Heart right ventricle (tissue), 16 donors: Measurements from ENCODE around the gene SLC22A17. TPM values are rescaled to one million over a fixed set of nuclear protein-coding genes. Genes with fewer than 3 reads are reported as not detected.
A peak's percentile ranks its signal among the peaks of the same experiment; 100 is the strongest.

Source experiments
- ATAC-seq, 8 donors: fragments of 200-7000 bp; cut with Tn5 transposase; one replicate each; pipeline ENCODE4 v1.9.1; 2020; ENCODE audit warnings: mild to moderate bottlenecking in 8 of 8, moderate library complexity in 8 of 8, moderate number of reproducible peaks in 1 of 8
- DNase-seq, 2 donors: peaks; one replicate each; pipeline ENCODE4 v3.0.0-alpha.2; 2020
- H3K27ac ChIP-seq, 10 donors: fragments of 200-600 bp; sonication (generic) in 2 of 10; one replicate each; pipeline versions ENCODE4 v1.5.0 to v1.8.0; 2020 to 2022; ENCODE audit warnings: mild to moderate bottlenecking in 3 of 10
- H3K27me3 ChIP-seq, 7 donors: fragments of 200-600 bp; one replicate each; pipeline ENCODE4 v1.8.0; 2021 to 2022; ENCODE audit warnings: mild to moderate bottlenecking in 2 of 7
- H3K36me3 ChIP-seq, 9 donors: fragments of 200-600 bp; sonication (generic) in 1 of 9; one replicate each; pipeline versions ENCODE4 v1.5.0 to v1.8.0; 2020 to 2022; ENCODE audit warnings: mild to moderate bottlenecking in 2 of 9
- H3K4me1 ChIP-seq, 9 donors: fragments of 200-600 bp; sonication (generic) in 1 of 9; one replicate each; pipeline versions ENCODE4 v1.5.0 to v1.8.0; 2020 to 2022; ENCODE audit warnings: mild to moderate bottlenecking in 4 of 9
- H3K4me3 ChIP-seq, 10 donors: fragments of 200-600 bp; sonication (generic) in 2 of 10; one replicate each; pipeline versions ENCODE4 v1.5.0 to v1.8.0; 2020 to 2022; ENCODE audit warnings: mild to moderate bottlenecking in 7 of 10, moderate library complexity in 2 of 10
- H3K9me3 ChIP-seq, 11 donors: fragments of 200-600 bp in 10 of 11; sonication (generic) in 2 of 11; one replicate each; pipeline versions ENCODE4 v1.5.0 to v1.8.0; 2013 to 2022; ENCODE audit warnings: mild to moderate bottlenecking in 2 of 11, control low read depth in 1 of 11, moderate library complexity in 1 of 11
- WGBS, 2 donors: extraction: QIAGEN DNeasy Blood & Tissue Kit; methylation state at CpG; one replicate each; pipeline ENCODE4 v1.1.7; 2013; ENCODE audit warnings: inconsistent platforms in 1 of 2; 5-methylcytosine and 5-hydroxymethylcytosine counted together
- intact Hi-C, 10 donors: fragments of 100-400 bp; cut with DNase I; formaldehyde crosslinking; loops; one replicate each; pipeline versions ENCODE4 v1.11.1 to v1.14.2; 2022
- polyA plus RNA-seq, 2 donors: library from polyadenylated mRNA; stranded (reverse); fragments of 200-250 nt; gene quantifications; one replicate each; pipeline ENCODE4 v1.2.3, GENCODE V29; 2013
- total RNA-seq, 10 donors: library from RNA; stranded (reverse); fragmentation: NEBNext Ultra II Directional in 3 of 10; extraction: Animal tissue kit (Norgen Biotek cat#: 25700) in 3 of 10; gene quantifications; one replicate each; pipeline versions ENCODE4 v1.2.1 to v1.2.4, GENCODE V29; 2021 to 2023
- TF ChIP-seq, protein P1 (sequence below), 9 donors: fragments of 200-600 bp; sonication (generic) in 2 of 9; IDR thresholded peaks; one replicate each; pipeline versions ENCODE4 v1.5.0 to v1.8.0; 2021 to 2022; ENCODE audit warnings: antibody characterized with exemption in 9 of 9, mild to moderate bottlenecking in 5 of 9, moderate library complexity in 1 of 9
- donor health status: Arrhythmogenic right ventricular cardiomyopathy.
- donor health status: ischemic (EF 13 %, LVEDD 7.1; RV severe dilation, severe dysfunction).
- donor health status: healthy with polysubstance abuse.
- donor health status: DM: no; HTN: yes; CAD: no.
- donor health status: DM: no; HTN: no; CAD: no.
- donor health status: ischemic (EF 25% LVEDD 6.9; RV normal size, moderate dysfunction).
- donor health status: ischemic (EF 25% LVEDD 5.7; RV mildly dilated, moderate dysfunction).
- donor health status: healthy.
- donor health status: DM: yes; HTN: yes; CAD: no.
- donor health status: Ischemic cardiomyopathy.
- donor health status: ischemic (EF 35%, LVEDD 5.7; RV mildly dilated, moderate dysfunction).
- donor health status: nonischemic (EF 11% LVEDD 7.7; RV severe dilation, severe dysfunction).
- donor health status: DM: yes; HTN: yes; CAD: no.
- donor health status: PGD.
- donor health status: ischemic (EF 29% LVEDD 5.4; RV normal size, mild dysfunction).
- donor health status: nonischemic (EF 23%, LVEDD 6.1; RV moderate dilation, normal function).

Gene SLC22A17
- total and polyA plus RNA-seq, 12 donors: 4.8 to 18.9 (median 9.8) TPM

DNA sequence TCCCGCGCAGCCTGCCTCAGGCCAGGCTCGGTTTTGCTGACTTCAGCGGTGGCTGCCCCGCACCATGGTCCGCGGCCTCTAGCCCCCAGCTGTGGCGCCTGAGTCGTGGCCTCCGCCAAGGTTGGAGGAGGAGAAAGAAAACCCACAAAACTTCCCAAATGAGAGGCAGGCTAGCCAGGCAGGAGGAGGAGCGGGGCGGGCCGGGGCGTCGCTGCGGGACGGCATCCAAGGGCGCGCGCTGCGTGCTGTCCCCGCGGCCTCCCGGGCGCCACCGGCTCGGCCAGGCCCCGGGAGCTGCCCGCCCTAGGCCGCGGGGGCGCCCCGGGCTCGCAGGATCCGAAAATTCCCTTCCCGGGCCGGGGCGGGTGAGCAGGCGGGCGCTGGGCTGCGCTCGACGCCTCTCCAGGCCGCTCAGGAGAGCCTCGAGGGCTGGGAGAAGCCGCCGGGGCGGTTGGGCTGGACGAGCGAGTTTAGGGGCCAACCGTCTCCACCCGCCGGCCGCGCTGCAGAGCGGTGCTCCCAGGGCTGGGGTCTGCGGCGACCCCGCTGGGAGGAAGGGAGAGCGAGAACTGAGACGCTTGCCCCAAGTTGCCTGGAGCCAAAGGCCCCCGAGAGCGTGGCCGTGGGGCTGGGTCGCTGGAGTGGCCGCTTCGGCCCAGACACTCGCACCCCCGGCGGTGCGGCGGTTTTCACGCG is 12.5 kb upstream of the SLC22A17 start, which contains the start of gene EFS:
EFS (minus strand) TSS at position 137 of the 696 bp plus-strand sequence. CDS start 147 bp downstream, outside the sequence.
- H3K27ac ChIP-seq: peak within 1 kb of the TSS; percentile 50 to 90 (median 86)
- ATAC-seq: peak; percentile 30 to 78 (median 46)
- H3K36me3 ChIP-seq: peaks cover 0 to 2% (median 0%) of the 10 kb centered on the region in 9 donors
- H3K4me3 ChIP-seq: peak within 1 kb of the TSS; percentile 26 to 63 (median 58)
- H3K9me3 ChIP-seq: no peaks in the 10 kb centered on the region
- TF ChIP-seq, protein P1, sequence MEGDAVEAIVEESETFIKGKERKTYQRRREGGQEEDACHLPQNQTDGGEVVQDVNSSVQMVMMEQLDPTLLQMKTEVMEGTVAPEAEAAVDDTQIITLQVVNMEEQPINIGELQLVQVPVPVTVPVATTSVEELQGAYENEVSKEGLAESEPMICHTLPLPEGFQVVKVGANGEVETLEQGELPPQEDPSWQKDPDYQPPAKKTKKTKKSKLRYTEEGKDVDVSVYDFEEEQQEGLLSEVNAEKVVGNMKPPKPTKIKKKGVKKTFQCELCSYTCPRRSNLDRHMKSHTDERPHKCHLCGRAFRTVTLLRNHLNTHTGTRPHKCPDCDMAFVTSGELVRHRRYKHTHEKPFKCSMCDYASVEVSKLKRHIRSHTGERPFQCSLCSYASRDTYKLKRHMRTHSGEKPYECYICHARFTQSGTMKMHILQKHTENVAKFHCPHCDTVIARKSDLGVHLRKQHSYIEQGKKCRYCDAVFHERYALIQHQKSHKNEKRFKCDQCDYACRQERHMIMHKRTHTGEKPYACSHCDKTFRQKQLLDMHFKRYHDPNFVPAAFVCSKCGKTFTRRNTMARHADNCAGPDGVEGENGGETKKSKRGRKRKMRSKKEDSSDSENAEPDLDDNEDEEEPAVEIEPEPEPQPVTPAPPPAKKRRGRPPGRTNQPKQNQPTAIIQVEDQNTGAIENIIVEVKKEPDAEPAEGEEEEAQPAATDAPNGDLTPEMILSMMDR (IDR thresholded peaks at IDR 0.05): no peak
- peaks cover 0 to 45% (median 18%) of the 10 kb centered on the region in 7 donors for H3K27me3 ChIP-seq
- intact Hi-C loops: loop anchor here in 2 of 10 donors (5.0 kb wide), 2 partner anchors 38 to 103 kb away; no protein-coding TSS in a partner anchor
- peak; percentile 47 to 65 for DNase-seq
- H3K4me1 ChIP-seq: peaks cover 0 to 22% (median 5%) of the 10 kb centered on the region in 9 donors
- 9 to 12% methylated on average over 73 to 74 of the region's 74 CpGs for WGBS, 2 donors

DNA sequence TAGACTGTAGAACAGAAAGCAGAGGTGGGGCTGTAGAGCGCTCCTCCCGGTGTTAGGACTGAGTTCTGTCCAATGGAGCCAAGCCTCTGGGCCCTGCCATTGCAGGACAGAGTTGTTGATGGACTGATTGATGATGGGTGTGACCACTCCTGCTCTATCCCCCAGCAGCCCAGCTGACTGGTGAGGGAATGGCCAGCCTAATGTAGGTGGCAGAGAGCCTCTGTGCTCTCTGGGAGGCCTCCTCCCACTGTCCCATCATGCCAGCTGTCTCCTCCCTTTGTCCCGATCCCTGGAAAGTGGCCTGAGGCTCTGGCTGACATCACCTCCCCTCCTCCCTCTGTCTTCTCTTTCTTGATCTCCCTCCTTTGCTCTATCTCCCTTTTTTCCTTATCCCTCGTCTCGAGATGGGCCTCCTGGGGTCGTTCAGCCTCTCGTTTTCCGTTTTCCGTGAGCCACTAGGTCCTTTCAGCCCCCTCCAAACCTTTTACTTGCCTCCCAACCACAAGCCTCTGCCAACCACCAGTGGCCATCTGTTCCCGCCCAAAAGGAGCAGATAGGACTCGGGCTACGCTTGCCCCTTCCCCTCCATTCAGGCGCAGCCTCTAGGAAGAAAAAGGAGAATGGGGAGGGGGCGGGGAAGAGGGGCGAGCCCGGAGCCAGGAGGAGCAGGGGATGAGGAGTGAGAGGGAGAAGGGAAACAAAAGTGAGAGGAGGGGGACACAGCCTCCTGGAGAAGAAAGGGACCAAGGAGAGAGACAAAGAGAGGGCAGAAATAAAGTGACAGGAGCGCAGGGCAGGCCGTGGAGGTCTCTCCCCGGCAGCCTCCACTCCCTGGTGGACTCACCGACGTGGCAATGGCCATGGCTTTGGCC is 11.7 kb upstream of the SLC22A17 start:
- H3K27me3 ChIP-seq: peaks cover 0 to 45% (median 18%) of the 10 kb centered on the region in 7 donors
- H3K27ac ChIP-seq: peak overlapping the region; percentile 50 to 90 (median 86)
- H3K9me3 ChIP-seq: no peaks in the 10 kb centered on the region
- peaks cover 0 to 6% (median 0%) of the 10 kb centered on the region in 9 donors for H3K36me3 ChIP-seq
- TF ChIP-seq, protein P1 (IDR thresholded peaks at IDR 0.05): no peak
- 34 to 44% methylated on average over 21 of the region's 21 CpGs for WGBS, 2 donors
- ATAC-seq: peak in 7 of 8 donors; percentile 5 to 36 (median 17)
- no peak for DNase-seq
- peaks cover 0 to 22% (median 5%) of the 10 kb centered on the region in 9 donors for H3K4me1 ChIP-seq
- intact Hi-C loops: loop anchor here in 2 of 10 donors (5.0 kb wide), 2 partner anchors 37 to 102 kb away; no protein-coding TSS in a partner anchor
- peak overlapping the region; percentile 26 to 63 (median 58) for H3K4me3 ChIP-seq

DNA sequence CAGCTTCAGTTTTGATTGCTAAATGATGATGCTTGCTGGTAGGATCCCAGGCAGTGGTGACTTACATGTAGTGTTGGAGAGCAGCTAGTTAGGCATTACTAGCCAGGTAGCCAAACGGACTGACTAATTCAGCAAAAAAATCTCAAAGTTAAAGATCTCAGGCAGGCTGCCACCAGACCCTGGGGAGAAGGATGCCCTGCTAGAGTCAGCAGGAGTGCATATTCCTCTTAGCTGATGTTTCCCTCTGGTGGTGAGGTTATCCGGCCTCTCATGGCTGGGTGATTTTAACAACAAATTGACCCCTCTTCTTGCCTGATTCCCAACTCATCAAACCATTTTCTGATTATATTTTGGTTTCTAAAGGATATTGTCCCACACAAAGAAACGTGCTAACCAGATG is 9.5 kb upstream of the SLC22A17 start:
- H3K4me3 ChIP-seq: no peak overlapping the region
- ATAC-seq (no peak), DNase-seq (no peak)
- peaks cover 0 to 13% (median 0%) of the 10 kb centered on the region in 9 donors for H3K36me3 ChIP-seq
- 59 to 74% methylated on average over 3 of the region's 3 CpGs for WGBS, 2 donors
- peaks cover 0 to 42% (median 18%) of the 10 kb centered on the region in 7 donors for H3K27me3 ChIP-seq
- intact Hi-C loops: no loop called here
- peaks cover 0 to 27% (median 6%) of the 10 kb centered on the region in 9 donors for H3K4me1 ChIP-seq
- no peaks in the 10 kb centered on the region for H3K9me3 ChIP-seq
- H3K27ac ChIP-seq: peak overlapping the region in 1 of 10 donors; percentile 12
- TF ChIP-seq, protein P1 (IDR thresholded peaks at IDR 0.05): peak in 1 of 9 donors; percentile 9

DNA sequence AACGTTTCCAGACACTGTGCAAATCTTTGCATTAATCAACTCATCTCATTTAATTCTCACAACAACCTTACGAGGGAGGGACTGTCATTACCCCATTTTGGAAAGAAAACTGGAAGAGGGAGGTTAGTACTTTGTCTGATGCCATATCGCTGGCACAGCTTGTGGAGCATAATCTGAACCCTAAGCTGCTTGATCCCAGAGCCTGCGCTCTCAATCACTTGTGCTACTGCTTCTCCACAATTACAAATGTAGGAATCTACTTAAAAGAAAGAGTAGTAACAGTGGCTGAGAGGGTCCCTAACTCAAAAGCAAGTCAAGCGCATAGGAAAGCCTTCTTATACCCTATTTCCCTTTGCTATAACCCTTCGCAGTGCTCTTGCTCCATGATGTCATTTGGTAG is 9.1 kb upstream of the SLC22A17 start:
- Histone ChIP-seq H3K4me3 (no peak overlapping the region), H3K27ac (peak overlapping the region in 2 of 10 donors; percentile 7 to 12), H3K27me3 (peaks cover 0 to 37% (median 18%) of the 10 kb centered on the region in 7 donors), H3K4me1 (peaks cover 0 to 26% (median 6%) of the 10 kb centered on the region in 9 donors), H3K36me3 (peaks cover 0 to 17% (median 0%) of the 10 kb centered on the region in 9 donors), H3K9me3 (no peaks in the 10 kb centered on the region)
- ATAC-seq: no peak
- no peak for DNase-seq
- TF ChIP-seq, protein P1 (IDR thresholded peaks at IDR 0.05): no peak
- WGBS, 2 donors: 77 to 83% methylated on average over 6 of the region's 6 CpGs
- intact Hi-C loops: no loop called here
